GM21528 (cell line): ENCODE measurements around the gene NECTIN1.

ENCODE experiments used
- ATAC-seq: cut with Tn5 transposase; IDR thresholded peaks from one replicate; pipeline ENCODE4 v1.9.1; 2021; ENCODE audit warnings: mild to moderate bottlenecking, moderate library complexity; ENCODE audit not compliant: unreplicated experiment, low FRiP score

Gene NECTIN1

DNA sequence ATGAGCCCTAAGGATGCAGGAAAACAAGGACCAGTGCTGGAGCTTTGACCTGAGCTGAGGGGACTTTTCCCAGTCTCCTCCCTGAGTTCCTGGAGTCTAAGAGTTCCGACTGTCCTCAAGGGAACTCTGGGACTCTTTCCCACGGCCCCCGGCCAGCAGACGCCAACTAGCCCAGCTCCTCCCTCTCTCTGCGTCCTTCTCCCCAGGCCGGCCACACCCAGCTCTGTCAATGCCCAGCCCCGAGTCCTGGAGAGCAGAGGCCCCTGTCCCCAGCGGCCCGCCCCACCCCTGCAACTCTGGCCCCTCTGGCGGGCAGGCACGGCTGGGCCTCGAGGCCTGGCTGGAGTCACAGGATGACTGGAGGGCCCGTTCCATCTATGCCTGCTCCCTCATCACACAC lies 29.8 kb downstream of the NECTIN1 start:
- ATAC-seq, result no peak

DNA sequence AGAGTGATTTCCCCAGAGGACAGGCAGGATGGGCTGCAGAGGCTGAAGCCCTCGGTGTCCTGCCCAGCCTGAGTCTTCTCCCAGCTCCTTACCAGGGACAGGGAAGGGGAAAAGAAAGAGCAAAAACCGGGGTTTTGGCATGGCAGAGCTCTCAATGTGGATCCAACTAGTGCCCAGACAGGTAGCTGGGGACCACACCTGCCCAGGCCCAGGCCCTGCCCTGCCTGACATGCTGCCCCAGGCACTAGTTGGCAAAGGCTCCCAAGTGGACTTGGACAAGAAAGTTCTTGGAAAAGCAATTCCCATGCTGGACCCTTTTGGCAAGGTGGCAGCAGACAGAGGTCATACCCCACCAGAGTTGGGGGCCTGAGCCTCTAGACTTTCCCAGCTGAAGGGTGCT lies 31.1 kb downstream of the NECTIN1 start:
- ATAC-seq, result no peak

DNA sequence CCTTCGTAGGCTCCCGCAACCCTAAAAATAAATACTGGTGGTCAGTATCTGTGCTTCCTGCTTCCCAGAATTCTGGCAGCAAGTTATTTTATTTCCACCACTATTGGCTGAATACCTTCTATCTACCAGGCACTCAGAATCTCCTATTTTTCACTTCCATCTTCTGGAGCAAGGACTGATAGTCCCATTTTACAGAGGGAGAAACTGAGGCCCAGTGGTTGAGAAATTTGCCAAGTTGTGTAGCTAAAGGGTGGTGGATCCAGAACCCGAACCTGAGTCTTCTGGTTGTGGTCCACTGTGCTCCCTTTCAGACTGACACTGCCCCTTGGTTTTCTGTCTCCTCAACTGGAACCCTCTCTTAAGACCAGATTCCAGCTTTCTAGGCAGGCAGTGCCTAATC lies 31.6 kb downstream of the NECTIN1 start:
- ATAC-seq, result no peak

DNA sequence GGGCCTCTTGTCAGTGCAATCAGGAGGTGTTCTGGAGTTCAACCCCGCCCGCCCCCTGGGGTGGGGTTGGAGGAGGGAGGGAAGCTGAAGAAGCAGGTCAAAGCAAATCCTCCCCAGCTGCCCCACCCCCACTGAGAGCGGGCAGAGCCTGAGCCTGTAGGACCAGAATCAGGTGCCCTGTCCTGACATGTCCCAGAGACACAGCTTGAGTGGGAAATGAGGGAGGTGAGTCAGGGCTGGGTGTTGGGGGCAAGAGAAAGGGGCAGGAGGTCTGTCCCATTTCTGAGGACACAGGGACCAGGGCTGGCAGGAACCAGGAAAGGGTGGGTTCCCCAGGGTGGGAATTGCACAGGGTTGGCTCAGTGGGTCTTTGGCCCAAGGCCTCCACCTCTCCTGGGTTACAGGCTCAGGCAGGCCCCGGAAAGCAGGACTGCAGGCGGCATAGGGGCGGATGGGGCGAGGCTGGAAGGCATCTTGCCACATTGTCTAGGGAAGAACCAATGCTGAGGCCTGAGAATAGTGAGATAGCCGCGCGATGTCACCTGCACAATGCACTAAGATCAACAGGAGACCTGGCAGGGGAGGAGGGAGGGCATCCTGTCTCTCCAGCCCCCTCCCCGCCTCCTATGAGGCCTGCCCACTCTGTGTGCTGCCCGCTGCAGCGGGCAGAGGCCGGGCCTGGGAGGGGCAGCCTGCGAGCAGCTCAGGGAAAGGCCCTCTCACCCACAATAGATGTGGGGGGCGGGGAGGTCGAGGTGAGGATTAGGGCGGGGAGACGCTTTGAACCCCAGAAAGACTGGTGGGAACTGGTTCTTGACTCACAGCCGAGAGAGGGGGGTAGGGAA lies 32.4 kb downstream of the NECTIN1 start:
- ATAC-seq, result no peak

DNA sequence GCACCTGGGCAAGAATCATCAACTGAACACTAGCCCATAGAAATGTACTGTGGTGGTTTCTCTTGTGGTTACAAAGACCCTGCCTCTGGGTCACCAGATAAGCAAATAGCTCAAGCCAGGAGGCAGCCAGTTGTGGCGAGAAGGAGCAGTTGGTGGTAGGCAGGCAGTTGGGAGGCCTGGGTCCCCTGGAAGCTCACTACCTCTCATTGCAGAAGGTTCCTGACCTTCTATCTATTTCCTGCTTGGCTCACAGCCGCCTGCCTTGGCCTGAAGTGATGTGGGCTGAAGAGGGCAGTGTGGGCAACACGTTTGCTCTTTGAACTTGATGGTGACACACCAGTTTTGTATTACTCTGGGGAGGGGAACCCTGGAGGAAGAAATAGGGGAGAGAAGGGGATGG lies 34.7 kb downstream of the NECTIN1 start:
- no peak for ATAC-seq

DNA sequence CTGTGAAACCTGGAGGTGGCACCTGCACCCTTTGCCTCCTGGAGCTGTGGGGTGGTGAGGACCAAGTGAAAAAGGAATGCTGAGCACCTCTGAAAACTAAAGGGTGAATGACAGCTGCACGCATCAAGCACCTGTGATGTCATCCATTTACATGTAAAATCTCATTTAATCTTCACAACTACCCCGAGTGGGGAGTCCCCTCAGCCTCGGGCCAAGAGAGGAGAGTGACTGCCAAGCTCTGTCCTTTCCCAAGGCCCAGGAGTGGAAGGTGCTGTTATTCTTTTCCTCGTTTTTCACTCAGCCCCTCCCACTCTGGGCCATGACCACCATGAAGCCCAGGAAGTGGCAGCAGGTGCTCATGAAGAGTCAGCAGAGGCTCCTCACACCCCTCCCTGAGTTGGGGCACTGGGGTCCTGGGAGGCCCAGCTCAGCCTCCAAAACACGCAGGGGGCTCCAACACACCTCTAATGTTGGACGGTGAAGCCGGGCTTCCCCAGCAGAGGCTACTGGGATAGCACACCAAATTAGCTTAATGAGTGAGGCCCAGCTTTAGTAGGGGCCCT lies 35.7 kb downstream of the NECTIN1 start:
- no peak for ATAC-seq

DNA sequence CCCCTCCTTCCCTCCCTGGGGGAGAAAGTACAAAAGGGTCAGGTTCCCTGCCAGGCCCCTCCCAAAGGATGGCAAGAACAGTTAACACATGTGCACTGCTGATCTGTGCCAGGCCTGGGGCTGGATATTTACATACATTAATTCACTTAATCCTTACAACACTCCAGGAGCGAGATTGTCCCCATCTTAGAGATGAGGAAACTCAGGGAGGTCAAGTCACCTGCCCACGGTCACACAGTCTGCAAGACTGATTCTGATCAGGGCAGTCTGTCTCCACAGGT lies 36.5 kb downstream of the NECTIN1 start:
- ATAC-seq, result no peak

DNA sequence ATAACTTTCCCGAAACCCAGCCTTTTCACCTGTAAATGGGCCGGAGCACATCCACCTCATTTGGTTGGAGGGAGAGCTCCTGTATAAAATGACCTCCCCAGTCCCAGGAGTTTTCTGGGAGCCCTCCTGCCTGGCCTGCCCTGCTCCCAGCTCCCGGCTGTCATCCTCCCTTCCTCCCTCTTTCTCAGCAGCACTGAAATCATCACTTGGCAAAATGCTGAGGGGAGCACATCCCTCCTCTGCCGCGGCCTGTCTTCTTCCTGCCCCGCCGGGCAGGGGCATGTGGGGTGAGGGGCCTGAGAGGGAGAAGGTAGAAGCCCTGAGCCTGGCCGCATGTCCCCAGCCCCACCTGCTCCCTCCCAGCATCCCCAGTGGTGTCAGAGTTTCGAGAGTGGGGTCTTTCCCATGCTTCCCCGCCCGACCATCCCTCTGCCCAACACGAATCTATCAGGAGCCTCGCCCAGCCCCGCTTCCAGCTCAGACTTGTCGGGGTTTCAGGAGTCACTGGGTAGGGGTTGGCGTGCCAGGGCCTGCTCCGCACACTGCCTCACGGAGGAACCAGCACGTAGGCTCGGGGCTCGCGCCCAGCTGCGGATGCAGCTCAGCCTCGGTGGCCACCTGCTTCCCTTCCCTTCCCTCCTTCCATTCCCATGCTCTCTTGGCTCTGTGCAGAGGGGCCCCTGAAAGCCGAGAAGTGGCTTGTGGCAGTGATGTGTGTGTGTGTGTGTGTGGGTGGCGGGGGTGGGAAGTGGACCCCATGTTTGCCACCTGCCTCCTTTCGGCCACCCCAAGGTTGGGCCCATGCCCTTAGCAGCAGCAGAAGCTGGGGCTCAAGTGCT lies 37.1 kb downstream of the NECTIN1 start:
- no peak for ATAC-seq

DNA sequence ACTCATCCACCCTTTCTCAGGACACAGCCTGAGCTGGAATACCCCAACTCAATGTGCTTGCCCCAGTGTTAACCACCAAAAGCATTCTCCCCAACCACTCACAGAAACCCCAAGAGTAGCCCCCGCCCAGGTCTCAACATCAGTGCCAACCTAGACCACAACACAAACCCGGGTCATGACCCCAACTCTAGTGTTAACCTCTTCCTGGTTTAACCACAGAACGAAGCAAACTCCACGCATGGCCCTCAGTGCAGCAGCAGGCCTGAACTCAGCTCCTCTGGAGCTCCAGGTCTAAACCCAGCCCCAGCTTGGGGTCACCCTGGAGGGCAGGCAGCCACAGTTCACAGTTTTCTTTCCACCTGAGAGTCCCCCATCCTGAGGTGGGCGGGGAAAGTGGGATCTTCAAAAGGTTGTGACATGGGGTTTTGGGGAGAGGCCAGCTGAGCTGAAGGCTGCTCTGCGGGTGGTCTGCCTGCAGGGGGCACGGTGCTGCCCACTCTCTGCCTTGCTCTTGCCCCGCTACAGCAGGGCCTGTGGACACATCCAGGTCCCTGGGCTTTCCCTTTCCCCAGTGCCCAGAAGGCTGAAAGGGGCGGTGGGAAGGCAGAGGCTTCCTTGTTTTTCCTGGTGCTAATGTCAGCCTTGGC lies 37.9 kb downstream of the NECTIN1 start:
- ATAC-seq, result no peak

DNA sequence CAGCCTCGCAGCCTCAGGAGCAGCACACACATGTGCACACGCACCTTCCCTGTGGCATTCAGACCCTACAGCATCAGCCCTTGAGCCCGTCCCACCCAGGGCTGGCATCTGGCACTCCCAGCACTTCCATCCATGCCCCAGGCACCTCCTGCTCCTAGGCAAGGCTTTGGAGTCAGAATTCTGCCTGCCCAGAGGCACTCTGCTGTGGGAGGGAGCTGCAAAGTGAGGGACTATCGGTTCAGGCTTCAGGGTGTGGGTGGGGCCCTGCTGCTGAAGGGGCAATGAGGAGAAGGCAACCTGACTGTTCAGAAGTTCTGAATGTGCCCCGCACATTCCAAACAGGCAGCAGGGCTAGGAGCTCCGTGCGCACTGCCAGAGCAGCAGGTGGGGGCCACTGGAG lies 39.7 kb downstream of the NECTIN1 start:
- no peak for ATAC-seq

DNA sequence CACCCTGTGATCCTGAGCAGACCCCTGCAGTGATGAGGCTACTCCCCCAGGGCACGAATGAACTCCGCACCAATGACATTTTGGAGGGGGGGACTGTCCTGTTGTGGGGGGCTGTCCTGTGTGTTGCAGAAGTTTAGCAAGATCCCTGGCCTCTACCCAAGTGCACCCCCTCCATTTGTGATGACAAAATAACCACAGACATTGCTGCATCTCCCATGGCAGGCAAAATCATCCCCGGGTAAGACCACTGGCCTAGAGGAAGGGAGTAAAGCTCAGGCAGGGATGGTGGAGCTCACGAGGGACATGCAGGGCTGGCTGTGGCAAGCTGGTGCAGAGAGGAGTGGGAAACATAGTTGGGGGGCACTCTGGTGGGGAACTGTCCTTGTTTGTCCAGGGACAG lies 40.6 kb downstream of the NECTIN1 start:
- ATAC-seq, result no peak

DNA sequence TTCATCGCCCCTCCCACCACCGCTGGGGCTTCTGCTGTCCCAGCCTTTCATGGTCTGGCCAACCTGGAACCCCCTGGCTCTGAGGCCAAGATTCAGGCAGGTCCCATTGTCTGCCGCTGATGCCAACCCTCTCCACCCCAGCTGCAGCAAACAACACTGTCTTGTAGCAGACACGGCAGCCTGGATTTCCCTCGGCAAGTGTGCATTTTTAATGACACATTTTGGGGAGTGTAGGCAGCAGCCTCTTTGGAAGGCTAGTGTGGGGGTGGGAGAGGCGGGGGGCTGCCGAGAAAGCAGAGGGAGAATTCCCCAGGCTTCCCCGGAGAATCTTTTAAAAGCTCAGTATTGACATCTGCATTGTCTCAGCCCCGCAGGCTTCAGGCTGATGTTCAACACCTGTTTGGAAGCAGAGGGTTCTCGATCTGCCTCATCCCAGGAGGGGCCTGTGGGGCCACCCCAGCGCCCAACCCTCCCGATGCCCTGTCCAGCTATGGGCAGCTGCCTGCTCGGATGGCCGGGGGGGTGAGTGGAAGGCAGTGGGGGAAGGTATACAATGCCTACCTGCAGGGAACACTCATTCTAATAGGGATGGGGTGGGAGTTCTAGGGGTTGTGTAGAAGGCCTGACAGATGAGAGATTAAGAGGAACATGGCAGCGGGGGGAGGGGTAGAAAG lies 41.5 kb downstream of the NECTIN1 start:
- ATAC-seq, result no peak

DNA sequence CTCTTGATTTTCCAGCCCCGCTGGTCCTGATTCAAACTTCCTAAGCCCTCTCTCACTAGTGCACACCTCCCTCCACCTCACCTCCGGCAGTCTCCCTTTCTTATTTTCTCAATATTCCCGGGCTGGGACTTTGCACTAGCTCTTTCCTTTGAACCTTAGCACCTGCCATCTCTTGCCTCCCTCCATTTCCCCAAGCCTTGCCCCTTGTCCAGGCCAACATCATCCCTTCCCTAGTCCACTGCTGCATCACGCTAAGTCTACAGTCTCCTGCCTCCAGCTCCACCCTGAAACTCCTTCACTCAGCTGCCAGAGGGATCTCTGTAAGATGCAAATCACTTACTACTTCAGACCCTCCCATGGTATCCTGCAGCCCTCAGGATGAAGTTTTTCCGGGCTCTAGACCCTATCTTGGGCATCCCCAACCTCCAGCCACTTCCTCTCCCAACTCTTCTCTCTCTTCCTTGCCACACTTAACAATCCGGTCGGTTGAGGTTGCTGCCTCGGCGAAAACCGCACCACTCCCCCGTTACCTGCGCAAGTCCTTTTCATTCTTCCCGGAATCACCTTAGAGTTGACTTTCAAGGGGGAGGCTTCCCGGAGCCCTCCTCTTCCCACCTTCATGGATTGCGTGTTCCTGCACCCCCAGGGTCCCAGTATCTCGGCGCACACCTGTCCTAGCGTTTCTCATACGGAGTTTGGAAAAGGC lies 42.7 kb downstream of the NECTIN1 start:
- ATAC-seq, result no peak

DNA sequence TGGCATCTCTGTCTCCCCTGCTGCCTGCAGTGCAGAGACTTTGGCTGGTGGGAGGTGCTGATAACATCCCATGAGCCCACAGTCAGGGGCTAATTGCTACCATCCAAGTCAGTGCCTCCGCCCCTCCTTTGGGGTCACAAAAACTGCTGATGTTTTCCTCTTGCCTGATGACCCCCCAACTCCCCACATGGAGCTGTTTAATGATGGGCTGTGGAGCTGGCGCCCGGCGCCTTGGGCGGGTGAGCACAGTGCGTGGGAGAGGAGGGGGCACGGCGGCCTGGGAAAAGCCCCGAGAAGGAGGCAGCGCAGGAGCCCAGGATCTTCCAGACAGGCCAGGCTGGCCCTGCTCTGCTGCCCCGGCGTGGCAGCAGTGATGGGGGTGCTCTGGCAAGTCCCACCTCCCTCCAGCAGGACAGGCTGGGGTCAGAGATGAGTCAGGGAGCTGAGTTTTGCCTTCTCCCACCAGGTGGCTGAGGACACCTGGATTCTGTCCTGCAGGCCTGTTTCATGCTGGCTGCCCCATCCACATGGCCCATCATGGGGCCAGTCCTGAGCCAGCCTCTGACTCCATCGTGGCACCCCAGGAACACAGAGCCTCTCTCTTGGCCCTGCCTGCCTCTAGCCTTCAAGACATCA lies 43.8 kb downstream of the NECTIN1 start:
- no peak for ATAC-seq

DNA sequence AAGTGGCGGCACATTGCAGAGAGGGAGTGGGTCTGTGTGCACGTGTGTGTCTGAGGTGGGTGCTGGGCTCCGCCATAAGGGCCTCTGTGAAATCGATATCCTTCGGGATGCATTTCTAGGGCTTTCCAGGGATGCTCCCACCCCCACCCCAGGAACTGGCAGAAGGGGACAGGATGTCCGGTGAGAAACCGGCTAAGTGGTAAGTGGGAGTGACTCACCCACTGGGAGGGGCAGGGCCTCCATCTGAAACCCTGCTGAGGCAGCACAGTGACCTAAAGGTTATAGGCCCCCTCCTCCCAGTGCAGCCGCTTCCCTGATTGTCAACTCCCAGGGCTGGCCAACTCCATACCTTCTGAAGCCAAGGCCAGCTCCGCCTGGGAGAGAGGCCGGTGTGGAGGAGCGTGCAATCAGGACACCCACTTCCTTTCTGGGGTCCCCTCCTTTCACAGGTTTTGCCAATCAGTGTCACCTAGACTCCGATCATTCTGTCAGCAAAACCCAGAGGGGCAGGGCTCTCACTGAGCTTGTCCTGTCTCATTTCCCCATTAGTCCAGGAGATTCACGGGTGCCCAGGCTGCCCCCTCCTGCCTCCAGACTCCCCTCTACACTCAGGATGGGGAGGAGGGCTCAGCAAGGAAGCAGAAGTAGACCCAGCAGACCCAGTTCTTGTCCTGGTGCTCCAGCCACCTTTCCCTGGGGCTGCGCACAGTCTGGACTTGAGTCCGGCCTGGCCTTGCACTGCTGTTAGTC lies 44.5 kb downstream of the NECTIN1 start:
- no peak for ATAC-seq

DNA sequence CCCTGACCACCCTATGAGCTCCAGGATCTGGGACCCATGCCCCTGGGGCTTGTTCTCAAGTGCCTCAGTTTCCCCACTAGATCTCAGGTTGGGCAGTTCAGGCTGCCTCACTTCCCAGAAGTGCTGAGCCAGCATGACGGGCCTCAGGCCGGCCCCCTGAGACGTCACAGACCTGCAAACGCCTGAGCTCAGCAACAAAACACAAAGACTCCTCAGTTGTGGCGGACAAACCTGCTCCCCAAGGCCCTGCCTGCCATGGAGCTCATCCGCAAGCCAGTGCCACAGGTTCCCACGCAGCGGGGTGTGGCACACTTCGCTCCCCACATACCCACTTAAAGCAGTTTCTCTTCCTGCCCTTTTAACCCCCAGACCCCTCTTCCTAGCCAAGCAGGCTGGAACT lies 45.2 kb downstream of the NECTIN1 start:
- ATAC-seq, result no peak

DNA sequence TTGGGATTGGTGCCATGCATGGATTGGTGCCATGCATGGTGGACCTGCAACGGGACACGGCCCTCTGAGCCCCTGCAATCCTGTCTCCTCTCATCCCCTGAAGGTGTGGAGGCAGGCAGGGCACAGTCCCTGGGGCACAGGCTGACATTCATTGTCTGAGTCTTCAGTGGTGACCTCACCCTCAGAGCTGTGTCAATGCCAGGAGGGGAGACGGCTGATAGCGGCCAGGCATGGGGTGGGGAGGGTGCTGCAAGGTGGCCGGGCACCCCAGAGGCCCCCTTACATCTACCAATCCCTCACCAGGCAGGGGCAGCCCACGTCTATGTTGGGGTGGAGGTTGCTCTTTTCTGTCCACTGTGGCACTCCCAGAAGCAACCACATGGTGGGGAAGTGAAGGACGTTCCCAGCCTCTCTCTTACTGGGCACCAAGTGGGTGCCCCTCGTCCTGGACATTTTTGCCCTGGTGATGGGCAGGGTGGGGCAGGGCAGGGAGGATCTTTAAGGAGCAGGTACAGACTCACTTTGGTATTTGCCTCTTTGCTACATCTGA lies 47.6 kb downstream of the NECTIN1 start:
- ATAC-seq, result no peak

DNA sequence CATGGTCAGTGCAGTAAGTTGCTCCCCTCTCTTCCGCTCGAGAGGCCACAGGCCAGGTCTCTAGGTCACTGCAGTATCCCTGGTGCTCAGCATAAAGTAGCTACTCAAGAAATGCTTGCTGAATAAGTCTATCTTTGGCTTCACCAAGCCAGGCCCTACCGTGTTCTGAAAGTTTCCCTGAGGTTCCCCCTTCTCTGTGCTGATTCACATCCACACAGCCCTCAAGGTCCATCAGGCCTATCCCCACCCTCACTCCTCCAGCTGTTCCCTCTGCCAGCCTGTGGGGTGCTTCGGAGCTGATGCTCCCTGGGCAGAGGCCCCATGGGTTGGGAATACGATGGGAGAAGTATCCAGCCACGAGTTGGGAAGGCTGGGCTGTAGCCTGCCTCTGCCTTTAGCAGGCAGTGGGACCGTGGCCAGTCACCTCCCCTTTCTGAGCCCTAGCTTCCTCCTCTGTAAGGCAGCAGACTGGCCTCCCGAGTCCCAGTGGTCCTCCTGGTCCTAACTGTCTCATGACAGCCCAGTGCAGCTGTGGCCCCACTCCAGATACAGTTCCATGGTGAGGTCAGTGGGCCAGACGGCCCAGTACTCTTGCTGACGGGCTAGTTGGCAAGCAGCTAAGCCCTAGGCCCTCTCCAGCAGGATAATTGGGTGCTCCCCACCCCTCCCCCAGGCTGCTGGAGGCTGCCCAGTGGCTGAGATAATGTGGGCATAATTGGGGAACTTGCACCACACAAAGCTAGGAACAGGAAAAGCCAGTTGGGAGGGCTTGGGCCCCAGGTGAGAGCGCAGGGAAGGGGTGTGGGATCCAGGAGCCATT lies 48.2 kb downstream of the NECTIN1 start:
- no peak for ATAC-seq
